Neural progenitor cell (in vitro differentiated cells): ENCODE measurements around the gene VPS13D.

ENCODE experiments used
- EZH2 ChIP-seq: fragments of 200-600 bp; sonication (generic); IDR thresholded peaks from 2 replicates; pipeline ENCODE4 v1.6.1; 2017; ENCODE audit warnings: antibody characterized with exemption, mild to moderate bottlenecking, moderate library complexity
- TF ChIP-seq, protein P1 (sequence below): fragments of 200-600 bp; sonication (generic); IDR thresholded peaks from 2 replicates; pipeline ENCODE4 v1.5.1; 2017; ENCODE audit warnings: antibody characterized with exemption, mild to moderate bottlenecking

- TF ChIP-seq, protein P1, sequence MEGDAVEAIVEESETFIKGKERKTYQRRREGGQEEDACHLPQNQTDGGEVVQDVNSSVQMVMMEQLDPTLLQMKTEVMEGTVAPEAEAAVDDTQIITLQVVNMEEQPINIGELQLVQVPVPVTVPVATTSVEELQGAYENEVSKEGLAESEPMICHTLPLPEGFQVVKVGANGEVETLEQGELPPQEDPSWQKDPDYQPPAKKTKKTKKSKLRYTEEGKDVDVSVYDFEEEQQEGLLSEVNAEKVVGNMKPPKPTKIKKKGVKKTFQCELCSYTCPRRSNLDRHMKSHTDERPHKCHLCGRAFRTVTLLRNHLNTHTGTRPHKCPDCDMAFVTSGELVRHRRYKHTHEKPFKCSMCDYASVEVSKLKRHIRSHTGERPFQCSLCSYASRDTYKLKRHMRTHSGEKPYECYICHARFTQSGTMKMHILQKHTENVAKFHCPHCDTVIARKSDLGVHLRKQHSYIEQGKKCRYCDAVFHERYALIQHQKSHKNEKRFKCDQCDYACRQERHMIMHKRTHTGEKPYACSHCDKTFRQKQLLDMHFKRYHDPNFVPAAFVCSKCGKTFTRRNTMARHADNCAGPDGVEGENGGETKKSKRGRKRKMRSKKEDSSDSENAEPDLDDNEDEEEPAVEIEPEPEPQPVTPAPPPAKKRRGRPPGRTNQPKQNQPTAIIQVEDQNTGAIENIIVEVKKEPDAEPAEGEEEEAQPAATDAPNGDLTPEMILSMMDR = no peak
- TF ChIP-seq EZH2 = no peak
Observed at GRCh38 chr1:12300706-12301105, 70.9 kb downstream of the VPS13D start.
